ENCODE data around the gene SRGAP1. TPM values are rescaled to one million over a fixed set of nuclear protein-coding genes. Genes with fewer than 3 reads are reported as not detected.
"Not testable (repeated sequence)": the region's sequence is repeated elsewhere in the genome, so short reads cannot be mapped to it uniquely, and the experiment has no call there.

SRGAP1 gene
- polyA plus RNA-seq, 1 experiment, result 24.9 TPM

- no peak overlapping the region for H3K27ac ChIP-seq (ENCODE audit: low read depth, low read length)
- ChIA-PET POLR2A (no interaction called here), CTCF (interaction anchor here (1.5 to 9.2 kb wide), 2 partner anchors 401 to 421 kb away, joined by 3 to 95 read pairs; no protein-coding TSS in a partner anchor)
- H3K4me3 ChIP-seq (ENCODE audit: low read depth, low read length), result no peak overlapping the region
- no peak for DNase-seq (ENCODE audit: low read depth, low spot score)
- H3K9me3 ChIP-seq (ENCODE audit: control insufficient read depth, insufficient read depth, low read length), result no peaks in the 10 kb centered on the region
- no peak for TF ChIP-seq CTCF (IDR thresholded peaks at IDR 0.05; ENCODE audit: low read depth, low read length)
- no peaks in the 10 kb centered on the region for H3K27me3 ChIP-seq (ENCODE audit: control insufficient read depth, insufficient read depth, low read length)
Measured at GRCh38 chr12:63836046-63836445, 8.5 kb upstream of the SRGAP1 start.

- POLR2A ChIA-PET, result no interaction called here
- no peak overlapping the region for H3K4me3 ChIP-seq (ENCODE audit: low read depth, low read length)
- CTCF ChIA-PET, result interaction anchor here (1.1 to 9.2 kb wide), 3 partner anchors 10 to 420 kb away, joined by 3 to 95 read pairs (median 5); no protein-coding TSS in a partner anchor
- no peaks in the 10 kb centered on the region for H3K9me3 ChIP-seq (ENCODE audit: control insufficient read depth, insufficient read depth, low read length)
- H3K27me3 ChIP-seq (ENCODE audit: control insufficient read depth, insufficient read depth, low read length), result no peaks in the 10 kb centered on the region
- no peak for DNase-seq (ENCODE audit: low read depth, low spot score)
- no peak overlapping the region for H3K27ac ChIP-seq (ENCODE audit: low read depth, low read length)
- TF ChIP-seq CTCF (IDR thresholded peaks at IDR 0.05; ENCODE audit: low read depth, low read length), result no peak
Measured at GRCh38 chr12:63836936-63837335, 7.6 kb upstream of the SRGAP1 start.

GRCh38 chr12:63838411-63838810 is 6.1 kb upstream of the SRGAP1 start:
- CTCF ChIA-PET, result interaction anchor here (0.5 to 9.2 kb wide), 11 partner anchors 26 to 497 kb away, joined by 3 to 95 read pairs (median 4); partner anchors contain the start of gene KICS2
- no peak overlapping the region for H3K4me3 ChIP-seq (ENCODE audit: low read depth, low read length)
- POLR2A ChIA-PET, result no interaction called here
- H3K27ac ChIP-seq (ENCODE audit: low read depth, low read length), result no peak overlapping the region
- no peaks in the 10 kb centered on the region for H3K9me3 ChIP-seq (ENCODE audit: control insufficient read depth, insufficient read depth, low read length)
- DNase-seq (ENCODE audit: low read depth, low spot score), result no peak
- H3K27me3 ChIP-seq (ENCODE audit: control insufficient read depth, insufficient read depth, low read length), result no peaks in the 10 kb centered on the region
- TF ChIP-seq CTCF (IDR thresholded peaks at IDR 0.05; ENCODE audit: low read depth, low read length), result no peak

DNA sequence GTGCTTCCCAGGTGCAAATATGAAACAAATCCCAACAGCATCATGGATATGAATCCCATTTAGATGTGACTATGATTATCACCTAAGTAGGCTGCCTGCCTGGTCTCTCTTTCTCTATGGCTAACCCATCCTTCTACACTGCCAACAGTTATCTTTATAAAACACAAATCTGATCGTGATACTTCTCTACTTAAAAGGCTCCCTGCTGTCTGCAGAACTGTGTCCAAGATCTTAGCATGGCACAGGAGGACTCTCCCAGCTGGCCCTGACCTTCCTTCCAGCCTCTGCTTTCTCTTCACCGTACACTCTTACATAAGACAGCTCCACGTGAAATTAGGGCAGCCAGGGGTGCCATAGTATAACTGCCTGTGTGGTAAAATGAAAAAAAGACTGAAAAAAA is 3.5 kb upstream of the SRGAP1 start:
- DNase-seq (ENCODE audit: low read depth, low spot score), result no peak
- H3K4me3 ChIP-seq (ENCODE audit: low read depth, low read length), result no peak overlapping the region
- TF ChIP-seq CTCF (IDR thresholded peaks at IDR 0.05; ENCODE audit: low read depth, low read length), result no peak
- H3K9me3 ChIP-seq (ENCODE audit: control insufficient read depth, insufficient read depth, low read length), result no peaks in the 10 kb centered on the region; the same call in 1 of the 2 replicates
- H3K27ac ChIP-seq (ENCODE audit: low read depth, low read length), result no peak overlapping the region
- ChIA-PET CTCF (interaction anchor here (1.0 to 9.2 kb wide), 4 partner anchors 15 to 416 kb away, joined by 3 to 95 read pairs (median 7); no protein-coding TSS in a partner anchor), POLR2A (interaction anchor here (0.6 kb wide), 1 partner anchor 303 kb away, joined by 4 read pairs; no protein-coding TSS in a partner anchor)
- H3K27me3 ChIP-seq (ENCODE audit: control insufficient read depth, insufficient read depth, low read length), result no peaks in the 10 kb centered on the region

- H3K27ac ChIP-seq (ENCODE audit: low read depth, low read length), result no peak overlapping the region
- TF ChIP-seq CTCF (IDR thresholded peaks at IDR 0.05; ENCODE audit: low read depth, low read length), result no peak
- H3K4me3 ChIP-seq (ENCODE audit: low read depth, low read length), result no peak overlapping the region
- DNase-seq (ENCODE audit: low read depth, low spot score), result no peak
- POLR2A ChIA-PET, result interaction anchor here (0.6 kb wide), 1 partner anchor 303 kb away, joined by 4 read pairs; no protein-coding TSS in a partner anchor
- CTCF ChIA-PET, result interaction anchor here (1.0 to 9.2 kb wide), 3 partner anchors 15 to 416 kb away, joined by 3 to 95 read pairs (median 4); no protein-coding TSS in a partner anchor
- H3K27me3 ChIP-seq (ENCODE audit: control insufficient read depth, insufficient read depth, low read length), result no peaks in the 10 kb centered on the region
- H3K9me3 ChIP-seq (ENCODE audit: control insufficient read depth, insufficient read depth, low read length), result no peaks in the 10 kb centered on the region; the same call in 1 of the 2 replicates
Measured at GRCh38 chr12:63841571-63841970, 2.9 kb upstream of the SRGAP1 start.

DNA sequence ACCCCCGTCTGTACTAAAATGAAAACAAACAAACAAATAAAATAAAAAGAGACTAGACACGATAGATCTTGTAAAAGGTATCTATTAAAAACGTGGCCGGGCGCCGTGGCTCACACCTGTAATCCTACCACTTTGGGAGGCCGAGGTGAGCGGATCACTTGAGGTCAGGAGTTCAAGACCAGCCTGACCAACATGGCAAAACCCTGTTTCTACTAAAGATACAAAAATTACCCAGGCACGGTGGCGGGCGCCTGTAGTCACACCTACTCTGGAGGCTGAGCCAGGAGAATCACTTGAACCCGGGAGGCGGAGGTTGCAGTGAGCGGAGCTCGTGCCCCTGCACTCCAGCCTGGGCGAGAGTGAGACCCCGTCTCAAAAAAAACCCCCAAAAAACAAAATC is 1.8 kb upstream of the SRGAP1 start:
- DNase-seq (ENCODE audit: low read depth, low spot score); H3K27me3 ChIP-seq (ENCODE audit: control insufficient read depth, insufficient read depth, low read length); H3K9me3 ChIP-seq (ENCODE audit: control insufficient read depth, insufficient read depth, low read length); H3K27ac ChIP-seq (ENCODE audit: low read depth, low read length); H3K4me3 ChIP-seq (ENCODE audit: low read depth, low read length): not testable (repeated sequence)
- CTCF ChIA-PET, result interaction anchor here (0.6 to 3.1 kb wide), 10 partner anchors 16 to 415 kb away, joined by 3 to 24 read pairs (median 4); no protein-coding TSS in a partner anchor
- POLR2A ChIA-PET, result interaction anchor here (1.5 kb wide), 1 partner anchor 561 kb away, joined by 5 read pairs; the partner anchor contains the start of gene XPOT

Data from AG04450 (cell line).